GM19023 (cell line): Measurements from ENCODE around the gene TSPEAR.
"Not testable (repeated sequence)": the region's sequence is repeated elsewhere in the genome, so short reads cannot be mapped to it uniquely, and the experiment has no call there.

Experiments used
- ATAC-seq: cut with Tn5 transposase; IDR thresholded peaks from one replicate; pipeline ENCODE4 v1.9.1; 2021; ENCODE audit warnings: mild to moderate bottlenecking, moderate library complexity; ENCODE audit not compliant: unreplicated experiment

TSPEAR gene

DNA sequence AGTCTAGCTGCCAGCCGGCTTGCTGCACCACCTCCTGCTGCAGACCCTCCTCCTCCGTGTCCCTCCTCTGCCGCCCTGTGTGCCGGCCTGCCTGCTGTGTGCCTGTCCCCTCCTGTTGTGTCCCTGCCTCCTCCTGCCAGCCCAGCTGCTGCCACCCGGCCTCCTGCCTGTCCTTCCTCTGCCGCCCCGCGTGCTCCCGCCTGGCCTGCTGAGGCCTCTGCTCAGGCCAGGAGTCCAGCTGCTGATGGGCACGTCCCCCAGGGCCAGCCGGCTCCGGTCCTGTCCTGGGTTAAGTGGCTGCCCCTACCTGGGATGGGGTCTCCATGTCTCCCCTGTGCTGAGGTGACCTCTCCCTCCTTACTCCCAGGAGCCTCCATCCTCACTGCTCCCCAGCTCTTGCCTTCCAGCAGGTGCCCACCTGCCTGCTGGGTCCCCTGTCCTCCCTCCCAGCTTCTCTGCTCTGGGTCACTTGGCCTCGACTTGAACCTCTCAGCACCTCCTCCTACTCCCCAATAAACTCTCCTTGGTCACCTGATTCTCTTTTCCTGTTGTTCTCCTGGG, 98.6 kb downstream of the TSPEAR start:
- ATAC-seq = no peak

GRCh38 chr21:44612029-44612486, 99.3 kb downstream of the TSPEAR start, which contains the start of gene KRTAP10-8:
Gene KRTAP10-8, plus strand, starts transcription at chr21:44612079. Its CDS starts 22 bp downstream, at chr21:44612101.
- no peak for ATAC-seq

- no peak for ATAC-seq
These were observed 99.8 kb downstream of the TSPEAR start for GRCh38 chr21:44611551-44611950.

GRCh38 chr21:44610157-44610843, 101.1 kb downstream of the TSPEAR start:
- ATAC-seq = not testable (repeated sequence)

GRCh38 chr21:44609193-44609592, 102.2 kb downstream of the TSPEAR start:
- no peak for ATAC-seq

- ATAC-seq = no peak
These were observed 104.9 kb downstream of the TSPEAR start for GRCh38 chr21:44606495-44606894.

DNA sequence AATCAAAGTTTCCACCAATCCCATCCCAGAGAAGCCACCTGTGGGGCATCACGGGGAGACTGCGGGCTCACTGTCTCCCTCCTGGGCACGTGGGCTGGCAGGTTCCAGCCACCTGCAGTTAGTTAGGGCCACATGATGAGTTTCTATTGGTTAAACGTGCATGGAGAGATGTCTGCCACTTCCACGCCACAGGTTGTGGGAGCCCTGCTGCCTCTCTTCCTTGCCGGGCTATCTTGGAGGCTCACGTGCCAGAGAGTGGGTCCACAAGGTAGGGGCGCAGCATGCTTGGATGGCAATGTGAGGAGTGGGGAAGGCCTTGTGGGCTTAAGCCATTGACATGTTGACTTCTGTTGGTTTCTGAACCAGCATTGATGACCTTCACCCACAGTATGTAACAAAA, 107.5 kb downstream of the TSPEAR start:
- no peak for ATAC-seq

DNA sequence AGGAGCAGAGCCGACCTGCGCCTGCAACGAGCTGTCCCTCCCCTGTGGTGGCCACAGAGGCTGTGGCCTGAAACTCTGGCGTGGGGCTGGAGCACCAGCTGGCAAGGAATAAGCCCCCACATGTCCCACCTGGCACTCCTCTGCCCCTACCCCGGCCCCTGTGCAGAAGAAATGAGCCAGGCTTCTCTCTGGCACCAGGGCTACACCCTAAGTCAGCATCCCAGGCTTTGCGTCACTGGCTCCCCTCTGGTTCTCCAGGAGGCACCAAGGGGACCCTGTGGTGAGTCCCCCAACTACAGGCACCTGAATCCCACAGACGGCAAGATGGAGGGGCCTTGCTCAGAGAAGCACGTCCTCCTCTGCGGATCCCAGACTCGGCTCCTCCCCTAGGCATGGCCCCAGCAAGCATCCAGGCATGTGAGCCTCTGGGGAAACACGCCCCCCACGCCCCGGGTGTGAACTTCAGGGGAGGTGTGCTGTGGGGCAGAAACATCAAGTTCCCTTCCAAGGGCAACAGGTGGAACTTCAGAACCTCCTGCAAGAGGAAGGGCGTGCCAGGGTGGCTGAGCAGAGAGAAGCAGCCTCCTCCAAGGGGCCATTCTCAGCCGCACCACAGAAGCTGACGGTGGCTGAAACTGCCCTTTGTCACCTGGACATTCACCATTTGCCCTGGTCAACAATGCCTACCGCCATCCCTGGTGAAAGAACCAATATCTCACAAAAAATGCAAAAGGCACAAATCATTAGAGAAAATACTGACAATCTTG, 108.1 kb downstream of the TSPEAR start:
- ATAC-seq = no peak

GRCh38 chr21:44602463-44602850, 108.9 kb downstream of the TSPEAR start:
- no peak for ATAC-seq

- no peak for ATAC-seq
These were observed 109.5 kb downstream of the TSPEAR start for GRCh38 chr21:44601596-44602462.

DNA sequence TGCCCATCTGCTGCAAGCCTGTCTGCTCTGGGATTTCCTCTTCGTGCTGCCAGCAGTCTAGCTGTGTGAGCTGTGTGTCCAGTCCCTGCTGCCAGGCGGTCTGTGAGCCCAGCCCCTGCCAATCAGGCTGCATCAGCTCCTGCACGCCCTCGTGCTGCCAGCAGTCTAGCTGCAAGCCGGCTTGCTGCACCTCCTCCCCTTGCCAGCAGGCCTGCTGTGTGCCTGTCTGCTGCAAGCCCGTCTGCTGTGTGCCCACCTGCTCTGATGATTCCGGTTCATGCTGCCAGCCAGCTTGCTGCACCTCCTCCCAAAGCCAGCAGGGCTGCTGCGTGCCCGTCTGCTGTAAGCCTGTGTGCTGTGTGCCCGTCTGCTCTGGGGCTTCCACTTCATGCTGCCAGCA, 110.3 kb downstream of the TSPEAR start:
- not testable (repeated sequence) for ATAC-seq

DNA sequence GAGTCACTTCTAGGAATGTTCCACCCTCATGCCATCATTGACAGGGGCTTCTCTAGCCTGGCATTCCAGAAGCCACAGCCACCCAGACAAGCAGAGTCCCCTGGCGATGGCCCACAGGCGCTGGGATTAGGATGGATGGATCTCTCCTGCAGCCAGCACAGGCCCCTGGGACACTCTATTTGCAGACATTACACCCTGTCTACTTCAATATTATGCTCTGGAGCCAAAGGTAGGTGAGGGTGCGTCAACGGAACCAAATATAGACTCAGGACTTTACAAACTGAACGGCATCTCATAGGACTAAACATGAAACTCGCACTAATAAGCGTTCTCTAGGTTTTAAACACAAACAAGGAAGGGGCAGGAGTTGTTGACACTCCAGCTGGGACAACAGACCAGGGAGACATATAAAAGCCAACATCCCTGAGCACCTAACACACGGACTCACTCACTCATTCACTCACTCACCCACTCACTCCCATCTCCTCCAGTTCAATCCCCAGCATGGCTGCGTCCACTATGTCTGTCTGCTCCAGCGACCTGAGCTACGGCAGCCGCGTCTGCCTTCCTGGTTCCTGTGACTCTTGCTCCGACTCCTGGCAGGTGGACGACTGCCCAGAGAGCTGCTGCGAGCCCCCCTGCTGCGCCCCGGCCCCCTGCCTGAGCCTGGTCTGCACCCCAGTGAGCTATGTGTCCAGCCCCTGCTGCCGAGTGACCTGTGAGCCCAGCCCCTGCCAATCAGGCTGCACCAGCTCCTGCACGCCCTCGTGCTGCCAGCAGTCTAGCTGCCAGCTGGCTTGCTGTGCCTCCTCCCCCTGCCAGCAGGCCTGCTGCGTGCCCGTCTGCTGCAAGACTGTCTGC, 111.0 kb downstream of the TSPEAR start, which contains the start of gene KRTAP10-7:
Gene KRTAP10-7, plus strand, starts transcription at position 480 of the 861 bp plus-strand sequence. Its CDS starts 25 bp downstream, at position 505.
- not testable (repeated sequence) for ATAC-seq

- no peak for ATAC-seq
These were observed 111.9 kb downstream of the TSPEAR start for GRCh38 chr21:44599264-44600029.

DNA sequence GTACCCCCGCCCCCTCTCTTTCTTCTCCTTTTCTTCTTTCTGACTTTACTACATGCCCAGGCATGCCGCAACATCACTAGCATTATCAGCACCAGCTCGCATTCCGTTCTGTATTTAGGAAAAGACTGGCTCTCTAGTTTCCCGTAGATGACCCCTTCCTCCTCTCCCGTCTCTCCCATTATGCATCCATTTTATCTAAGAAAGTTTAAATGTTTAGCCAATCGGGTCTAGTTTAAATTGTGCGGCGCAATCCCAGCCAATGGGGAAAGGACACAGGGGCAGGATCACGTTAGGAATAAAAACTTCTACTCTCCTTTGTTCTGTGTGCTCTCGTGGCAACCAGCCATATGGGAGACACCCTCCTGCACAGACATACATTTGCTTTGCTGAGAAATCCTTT, 113.3 kb downstream of the TSPEAR start:
- ATAC-seq = no peak

DNA sequence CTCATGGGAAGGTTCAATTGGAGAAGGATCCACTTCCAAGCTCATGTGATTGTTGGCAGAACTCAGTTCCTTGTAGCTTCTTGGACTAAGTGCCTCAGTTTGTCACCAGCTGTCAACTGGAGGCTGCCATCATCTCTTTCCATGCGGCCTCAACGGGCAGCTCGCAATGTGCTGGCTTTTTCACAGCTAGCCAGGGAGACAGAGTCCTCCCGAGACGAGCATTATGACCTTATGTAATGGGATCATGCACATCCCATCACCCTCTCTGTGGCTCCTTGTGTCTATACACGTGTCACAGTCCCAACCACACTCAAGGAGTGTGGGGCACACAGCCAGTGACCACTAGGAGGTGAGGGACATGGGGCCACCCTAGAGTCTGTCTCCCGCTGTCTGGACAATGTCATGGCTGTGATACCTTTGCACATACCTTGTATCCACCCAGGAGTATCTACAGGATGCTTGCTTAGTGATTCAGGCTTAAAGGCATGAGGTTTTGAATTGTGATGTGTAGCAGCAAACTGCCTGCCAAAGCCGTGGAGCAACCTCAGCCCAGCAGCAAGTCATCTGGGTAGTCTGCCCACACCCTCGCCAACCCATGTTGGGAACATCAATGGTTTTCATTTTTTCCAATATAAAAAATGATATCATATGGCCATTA, 115.2 kb downstream of the TSPEAR start:
- no peak for ATAC-seq

DNA sequence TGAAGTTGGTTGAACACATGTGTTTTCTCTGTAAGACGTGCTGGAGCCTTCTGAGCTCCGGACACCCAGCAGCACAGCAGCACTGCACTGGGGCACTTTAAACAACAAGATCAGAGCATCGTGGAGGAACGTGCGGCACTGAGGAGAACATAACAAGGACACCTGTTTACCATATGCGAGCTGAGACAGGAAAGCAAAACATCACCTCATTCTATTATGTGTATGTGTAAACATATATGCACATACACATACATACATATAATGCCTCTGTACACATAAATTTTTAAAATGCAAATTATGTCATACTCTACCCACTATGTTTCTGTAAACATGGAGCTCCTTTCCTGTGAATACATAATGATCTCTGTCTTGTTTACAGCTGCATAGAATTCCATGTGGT, 115.8 kb downstream of the TSPEAR start:
- ATAC-seq = no peak

DNA sequence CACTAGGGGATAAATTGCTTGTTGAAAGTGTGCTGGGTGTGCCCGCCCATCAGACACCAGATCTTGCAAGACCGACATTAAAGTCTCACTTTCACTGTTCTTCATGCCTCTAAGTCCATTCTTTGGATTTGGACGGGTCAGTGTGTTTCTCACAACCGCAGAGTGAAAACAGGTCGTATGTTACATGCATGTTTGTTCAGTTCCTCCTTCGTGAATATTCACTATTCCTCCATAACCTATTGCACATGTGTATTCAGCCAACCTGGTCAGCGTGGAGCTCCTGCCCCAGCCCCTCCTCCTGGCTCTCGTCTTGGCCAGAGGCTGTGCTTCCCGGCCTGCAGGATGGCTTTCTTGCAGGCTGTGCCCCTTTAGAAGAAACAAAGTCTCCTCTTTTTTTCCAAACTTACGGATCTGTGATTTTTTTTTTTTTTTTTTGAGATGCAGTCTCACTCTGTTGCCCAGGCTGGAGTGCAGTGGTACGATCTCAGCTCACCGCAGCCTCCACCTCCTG, 116.9 kb downstream of the TSPEAR start:
- ATAC-seq = no peak
